ENCODE measurements around the gene S1PR5. TPM values are rescaled to one million over a fixed set of nuclear protein-coding genes. Genes with fewer than 3 reads are reported as not detected.

Gene S1PR5
- total RNA-seq, 1 donor from 2014 or later: 0.79 TPM

GRCh38 chr19:10549733-10550132 lies 32.5 kb upstream of the S1PR5 start:
- H3K36me3 Mint-ChIP-seq (ENCODE audit: low read depth): peaks cover 3% of the 10 kb centered on the region
- no peaks in the 10 kb centered on the region for H3K9me3 Mint-ChIP-seq
- peaks cover 5% of the 10 kb centered on the region for H3K4me1 Mint-ChIP-seq
- no peak overlapping the region for H3K4me3 Mint-ChIP-seq
- no peak for TF ChIP-seq CTCF (conservative IDR thresholded peaks at IDR 0.05)
- DNase-seq (ENCODE audit: low read depth, low spot score): no peak
- no peak overlapping the region for H3K27ac Mint-ChIP-seq (ENCODE audit: unreplicated experiment)
- no peaks in the 10 kb centered on the region for H3K27me3 Mint-ChIP-seq (ENCODE audit: low read depth)

GRCh38 chr19:10548746-10549276 lies 31.6 kb upstream of the S1PR5 start:
- Mint-ChIP-seq H3K4me3 (peak overlapping the region; percentile 41), H3K9me3 (no peaks in the 10 kb centered on the region), H3K36me3 (ENCODE audit: low read depth) (peaks cover 3% of the 10 kb centered on the region), H3K27me3 (ENCODE audit: low read depth) (no peaks in the 10 kb centered on the region), H3K27ac (ENCODE audit: unreplicated experiment) (no peak overlapping the region), H3K4me1 (peaks cover 10% of the 10 kb centered on the region)
- no peak for TF ChIP-seq CTCF (conservative IDR thresholded peaks at IDR 0.05)
- no peak for DNase-seq (ENCODE audit: low read depth, low spot score)

GRCh38 chr19:10546817-10547216 lies 29.6 kb upstream of the S1PR5 start:
- no peak overlapping the region for H3K4me3 Mint-ChIP-seq
- no peak for TF ChIP-seq CTCF (conservative IDR thresholded peaks at IDR 0.05)
- no peak overlapping the region for H3K27ac Mint-ChIP-seq (ENCODE audit: unreplicated experiment)
- H3K27me3 Mint-ChIP-seq (ENCODE audit: low read depth): no peaks in the 10 kb centered on the region
- DNase-seq (ENCODE audit: low read depth, low spot score): no peak
- H3K4me1 Mint-ChIP-seq: peaks cover 10% of the 10 kb centered on the region
- no peaks in the 10 kb centered on the region for H3K36me3 Mint-ChIP-seq (ENCODE audit: low read depth)
- H3K9me3 Mint-ChIP-seq: no peaks in the 10 kb centered on the region

DNA sequence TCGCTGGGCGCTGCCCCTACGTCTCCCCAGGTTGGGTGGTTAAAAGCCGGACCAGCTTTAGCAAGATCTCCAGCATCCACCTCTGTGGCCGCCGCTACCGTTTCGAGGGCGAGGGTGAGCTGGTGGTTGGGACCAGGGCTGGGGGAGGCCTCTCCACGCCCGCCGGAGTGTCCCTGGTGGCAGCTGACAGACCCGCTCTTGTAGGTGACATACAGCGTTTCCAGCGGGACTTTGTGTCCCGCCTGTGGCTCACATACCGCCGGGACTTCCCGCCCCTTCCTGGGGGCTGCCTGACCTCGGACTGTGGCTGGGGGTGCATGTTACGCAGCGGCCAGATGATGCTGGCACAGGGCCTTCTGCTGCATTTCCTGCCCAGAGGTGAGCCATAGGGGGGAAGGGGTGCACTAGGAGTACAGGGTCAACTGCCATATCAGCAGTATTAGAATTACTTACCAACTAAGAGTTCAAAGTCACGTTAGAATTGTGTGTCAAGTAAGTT lies 27.6 kb upstream of the S1PR5 start:
- Mint-ChIP-seq H3K27me3 (ENCODE audit: low read depth) (peaks cover 3% of the 10 kb centered on the region), H3K9me3 (no peaks in the 10 kb centered on the region), H3K4me3 (peak overlapping the region; percentile 91), H3K4me1 (peaks cover 10% of the 10 kb centered on the region), H3K36me3 (ENCODE audit: low read depth) (no peaks in the 10 kb centered on the region), H3K27ac (ENCODE audit: unreplicated experiment) (no peak overlapping the region)
- DNase-seq (ENCODE audit: low read depth, low spot score): no peak
- no peak for TF ChIP-seq CTCF (conservative IDR thresholded peaks at IDR 0.05)

- DNase-seq (ENCODE audit: low read depth, low spot score): no peak
- Mint-ChIP-seq H3K4me3 (peak overlapping the region; percentile 91), H3K27ac (ENCODE audit: unreplicated experiment) (peak overlapping the region; percentile 72)
These were observed 27.1 kb upstream of the S1PR5 start for GRCh38 chr19:10544242-10544752.

More at GRCh38 chr19:10544242-10544752, 27.1 kb upstream of the S1PR5 start:
- Mint-ChIP-seq H3K36me3 (ENCODE audit: low read depth) (no peaks in the 10 kb centered on the region), H3K27me3 (ENCODE audit: low read depth) (peaks cover 3% of the 10 kb centered on the region), H3K9me3 (no peaks in the 10 kb centered on the region), H3K4me1 (peaks cover 10% of the 10 kb centered on the region)
- no peak for TF ChIP-seq CTCF (conservative IDR thresholded peaks at IDR 0.05)
